ENCODE data around the gene ELOVL2.

DNA sequence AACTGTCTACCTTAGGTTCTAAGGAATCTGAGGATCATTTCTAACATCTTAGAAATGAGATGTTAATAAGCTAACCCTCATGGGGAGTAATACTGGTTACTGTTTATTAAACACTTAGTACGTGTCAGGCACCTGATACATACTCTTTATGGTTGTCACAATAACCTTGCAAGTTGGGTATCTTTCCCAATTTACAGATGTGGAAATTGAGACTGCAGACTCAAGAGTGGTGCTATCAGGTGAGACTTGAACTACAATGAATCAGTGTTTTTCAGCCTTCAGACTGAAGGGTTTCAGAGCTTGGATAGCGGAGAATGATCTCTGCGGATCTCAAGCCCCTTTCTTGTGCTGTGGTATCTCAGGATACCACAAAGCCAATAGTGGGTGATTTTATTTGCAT lies 27.0 kb downstream of the ELOVL2 start:
- TF ChIP-seq, protein P1, sequence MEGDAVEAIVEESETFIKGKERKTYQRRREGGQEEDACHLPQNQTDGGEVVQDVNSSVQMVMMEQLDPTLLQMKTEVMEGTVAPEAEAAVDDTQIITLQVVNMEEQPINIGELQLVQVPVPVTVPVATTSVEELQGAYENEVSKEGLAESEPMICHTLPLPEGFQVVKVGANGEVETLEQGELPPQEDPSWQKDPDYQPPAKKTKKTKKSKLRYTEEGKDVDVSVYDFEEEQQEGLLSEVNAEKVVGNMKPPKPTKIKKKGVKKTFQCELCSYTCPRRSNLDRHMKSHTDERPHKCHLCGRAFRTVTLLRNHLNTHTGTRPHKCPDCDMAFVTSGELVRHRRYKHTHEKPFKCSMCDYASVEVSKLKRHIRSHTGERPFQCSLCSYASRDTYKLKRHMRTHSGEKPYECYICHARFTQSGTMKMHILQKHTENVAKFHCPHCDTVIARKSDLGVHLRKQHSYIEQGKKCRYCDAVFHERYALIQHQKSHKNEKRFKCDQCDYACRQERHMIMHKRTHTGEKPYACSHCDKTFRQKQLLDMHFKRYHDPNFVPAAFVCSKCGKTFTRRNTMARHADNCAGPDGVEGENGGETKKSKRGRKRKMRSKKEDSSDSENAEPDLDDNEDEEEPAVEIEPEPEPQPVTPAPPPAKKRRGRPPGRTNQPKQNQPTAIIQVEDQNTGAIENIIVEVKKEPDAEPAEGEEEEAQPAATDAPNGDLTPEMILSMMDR (IDR thresholded peaks at IDR 0.05) = no peak
- TF ChIP-seq EP300 (IDR thresholded peaks at IDR 0.05) (no peak), POLR2AphosphoS5 (IDR thresholded peaks at IDR 0.05) (no peak)

Data from sigmoid colon (tissue), 4 donors.